Measurements from ENCODE around the gene CCDC187. TPM values are rescaled to one million over a fixed set of nuclear protein-coding genes. Genes with fewer than 3 reads are reported as not detected.
"Not testable (repeated sequence)": the region's sequence is repeated elsewhere in the genome, so short reads cannot be mapped to it uniquely, and the experiment has no call there.

Gene CCDC187
- total RNA-seq, 1 donor from 2014 or later = under 0.01 TPM

DNA sequence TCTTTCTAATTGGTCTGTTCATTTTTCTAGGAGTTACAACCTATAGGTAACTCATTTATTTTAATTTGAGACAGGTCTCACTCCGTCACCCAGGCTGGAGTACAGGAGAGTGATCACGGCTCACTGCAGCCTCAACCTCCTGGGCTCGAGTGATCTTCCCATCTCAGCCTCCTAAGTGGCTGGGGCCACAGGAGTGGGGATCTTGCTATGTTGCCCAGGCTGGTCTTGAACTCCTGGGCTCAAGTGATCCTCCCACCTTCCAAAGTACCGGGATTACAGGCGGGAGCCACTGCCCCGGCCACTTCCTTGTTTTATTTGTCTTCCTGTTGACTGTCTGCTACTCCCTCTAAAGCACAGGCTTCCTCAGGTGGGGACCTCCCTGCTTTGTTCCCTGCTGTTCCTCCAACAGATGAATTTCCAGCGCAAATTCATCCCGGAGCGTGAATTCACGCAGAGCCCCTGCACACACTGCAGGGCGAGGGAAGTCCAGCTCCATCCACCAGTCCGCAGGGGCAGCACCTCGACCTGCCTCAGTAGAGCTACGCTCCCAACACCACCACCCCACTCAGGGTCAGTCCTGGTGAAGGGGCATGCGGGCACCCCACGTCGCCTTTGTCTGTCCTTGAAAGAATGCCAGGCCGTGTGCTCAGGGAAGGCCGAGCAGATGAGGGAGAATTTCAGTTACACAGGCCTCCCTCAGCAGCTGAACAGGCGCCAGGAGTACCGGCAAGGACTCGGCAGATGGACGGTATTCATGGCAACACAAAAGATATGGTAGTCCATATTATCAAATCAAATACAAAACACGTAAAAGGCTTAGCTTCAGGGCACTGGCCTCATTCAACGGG, 64.5 kb downstream of the CCDC187 start:
- DNase-seq = no peak

DNA sequence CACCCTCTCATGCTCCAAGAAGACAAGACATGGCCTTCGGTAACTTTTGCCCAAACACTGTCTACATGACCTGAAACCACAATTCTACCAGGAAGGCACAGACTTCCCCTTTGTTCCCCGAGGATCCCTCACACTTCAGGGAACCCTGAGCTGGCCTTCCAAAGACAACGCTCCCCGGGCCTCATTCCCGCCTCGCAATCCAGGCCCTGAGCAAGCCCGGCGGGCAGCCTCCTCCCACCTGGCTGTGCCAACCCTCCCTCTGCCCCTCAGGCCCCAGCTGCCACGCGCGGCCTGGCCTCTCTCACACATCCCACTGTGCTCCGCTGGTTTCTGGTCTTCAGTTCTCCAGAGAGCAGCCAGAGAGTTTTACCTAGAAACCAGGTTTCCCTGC, 65.6 kb downstream of the CCDC187 start:
- DNase-seq = no peak

DNA sequence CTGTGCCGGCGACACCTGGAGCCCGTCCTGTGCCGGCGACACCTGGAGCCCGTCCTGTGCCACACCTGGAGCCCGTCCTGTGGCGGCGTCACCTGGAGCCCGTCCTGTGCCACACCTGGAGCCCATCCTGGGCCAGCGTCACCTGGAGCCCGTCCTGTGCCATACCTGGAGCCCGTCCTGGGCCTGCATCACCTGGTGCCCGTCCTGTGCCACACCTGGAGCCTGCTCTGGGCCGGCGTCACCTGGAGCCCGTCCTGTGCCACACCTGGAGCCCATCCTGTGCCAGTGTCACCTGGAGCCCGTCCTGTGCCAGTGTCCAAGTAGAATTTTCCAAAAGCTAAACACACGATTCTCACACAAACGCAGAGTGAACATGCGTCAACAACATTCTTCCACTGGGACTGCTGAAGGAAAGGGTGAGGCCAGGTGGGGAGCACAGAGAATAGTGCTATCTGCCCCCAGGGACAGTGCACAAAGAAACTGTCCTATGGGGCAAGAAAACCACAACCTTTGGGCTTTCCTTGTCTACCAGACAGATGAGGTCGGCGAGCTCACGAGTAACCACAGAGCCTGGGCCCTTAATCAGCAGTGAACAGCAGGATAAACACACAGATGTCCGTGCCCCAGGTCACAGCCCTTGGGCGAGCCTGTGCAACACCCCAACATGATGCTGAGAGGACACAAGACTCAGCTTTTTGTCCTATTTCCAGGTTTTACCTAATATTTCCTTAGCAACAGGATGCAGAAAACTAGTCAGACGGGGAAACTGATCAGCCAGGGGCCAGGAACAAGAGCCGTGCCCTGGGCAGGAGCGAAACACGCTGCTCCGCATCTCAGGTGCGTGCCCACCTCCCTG, 66.2 kb downstream of the CCDC187 start:
- DNase-seq = no peak

DNA sequence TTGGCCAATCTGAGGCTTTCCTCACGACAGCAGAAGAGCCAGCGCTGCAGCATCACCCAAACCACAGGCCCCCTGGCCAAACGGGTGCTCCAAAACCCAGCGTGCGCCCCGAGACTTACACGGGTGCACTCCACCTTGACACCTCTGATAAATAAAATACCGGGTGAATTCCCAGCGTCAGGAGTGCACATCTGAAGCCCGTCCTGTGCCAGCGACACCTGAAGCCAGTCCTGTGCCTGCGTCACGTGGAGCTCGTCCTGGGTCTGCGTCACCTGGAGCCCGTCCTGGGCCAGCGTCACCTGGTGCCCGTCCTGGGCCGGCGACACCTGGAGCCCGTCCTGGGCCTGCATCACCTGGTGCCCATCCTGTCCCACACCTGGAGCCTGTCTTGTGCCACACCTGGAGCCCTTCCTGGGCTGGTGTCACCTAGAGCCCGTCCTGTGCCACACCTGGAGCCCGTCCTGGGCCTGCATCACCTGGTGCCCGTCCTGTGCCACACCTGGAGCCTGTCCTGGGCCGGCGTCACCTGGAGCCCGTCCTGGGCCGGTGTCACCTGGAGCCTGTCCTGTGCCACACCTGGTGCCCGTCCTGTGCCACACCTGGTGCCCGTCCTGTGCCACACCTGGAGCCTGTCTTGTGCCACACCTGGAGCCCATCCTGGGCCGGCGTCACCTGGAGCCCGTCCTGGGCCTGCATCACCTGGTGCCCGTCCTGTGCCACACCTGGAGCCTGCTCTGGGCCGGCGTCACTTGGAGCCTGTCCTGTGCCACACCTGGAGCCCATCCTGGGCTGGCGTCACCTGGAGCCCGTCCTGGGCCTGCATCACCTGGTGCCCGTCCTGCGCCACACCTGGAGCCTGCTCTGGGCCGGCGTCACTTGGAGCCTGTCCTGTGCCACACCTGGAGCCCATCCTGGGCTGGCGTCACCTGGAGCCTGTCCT, 67.2 kb downstream of the CCDC187 start:
- DNase-seq = not testable (repeated sequence)

DNA sequence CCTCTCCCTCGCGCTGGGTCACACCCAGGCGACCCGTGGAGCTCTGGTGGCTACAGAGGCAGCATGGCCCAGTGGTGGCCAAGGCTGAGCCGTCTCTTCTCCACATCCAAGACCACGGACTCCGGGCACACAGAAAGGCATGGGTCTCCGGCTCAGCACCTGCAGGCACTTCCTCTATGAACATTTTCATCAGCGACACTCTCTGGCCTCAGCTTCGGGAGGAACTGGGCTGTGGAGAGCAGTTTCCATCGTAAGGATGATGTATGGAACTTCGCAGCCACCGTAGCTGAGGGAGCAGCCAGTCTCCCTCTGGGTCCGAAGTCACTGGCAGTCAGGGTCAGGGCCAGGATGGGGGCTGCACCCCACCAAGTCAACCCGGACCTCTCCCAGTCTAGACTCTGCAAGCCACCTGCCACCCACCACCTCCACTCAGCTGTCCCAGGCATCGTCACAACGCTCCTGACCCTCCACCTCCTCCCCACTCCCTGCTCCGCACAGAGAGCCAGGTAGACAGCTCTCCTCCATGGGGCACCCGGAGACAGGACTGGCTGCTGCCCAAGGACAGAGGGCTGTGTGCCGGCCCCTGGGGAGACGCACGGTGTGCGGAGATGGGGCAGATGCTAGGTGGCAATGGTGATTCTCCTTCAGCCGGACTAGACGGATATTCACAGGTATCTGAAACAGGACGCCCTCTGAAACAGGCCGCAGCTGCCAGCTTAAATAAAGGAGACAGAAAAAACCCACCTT, 68.0 kb downstream of the CCDC187 start:
- DNase-seq = no peak

DNA sequence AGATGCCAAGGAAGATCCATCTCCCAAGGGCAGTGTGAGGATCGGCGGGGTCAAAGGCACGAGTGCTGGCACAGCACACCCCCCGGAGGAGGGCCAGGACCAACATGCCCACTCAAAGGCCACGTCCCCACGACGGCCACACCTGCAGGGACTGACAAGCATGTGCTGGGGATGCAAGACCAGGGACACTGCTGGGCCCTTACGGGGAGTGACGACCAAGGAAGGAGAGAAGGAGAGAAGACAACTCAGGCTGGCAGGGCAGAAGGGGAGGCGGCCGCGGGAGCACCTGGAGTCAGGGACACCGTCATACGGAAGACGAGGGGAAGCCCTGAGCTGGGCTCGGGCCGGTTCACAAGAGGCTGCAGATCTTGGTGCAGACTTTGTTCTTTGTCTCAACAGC, 68.7 kb downstream of the CCDC187 start:
- no peak for DNase-seq

DNA sequence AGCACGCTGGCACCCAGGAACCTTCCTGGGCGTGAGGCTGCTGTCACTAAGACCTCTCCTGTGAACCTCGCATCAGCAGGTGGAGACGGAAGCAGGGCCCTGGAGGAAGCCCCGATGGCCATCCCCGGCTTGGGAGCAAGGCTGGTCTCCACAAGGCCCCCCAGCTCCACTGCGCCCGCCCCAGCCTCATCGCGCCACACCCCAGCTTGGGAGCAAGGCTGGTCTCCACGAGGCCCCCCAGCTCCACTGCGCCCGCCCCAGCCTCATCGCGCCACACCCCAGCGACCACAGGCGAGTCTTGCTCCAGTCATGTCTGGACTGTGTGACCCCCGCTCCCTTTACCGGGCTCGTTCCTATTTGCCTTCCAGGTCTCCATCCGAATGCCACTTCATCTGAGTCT, 69.3 kb downstream of the CCDC187 start:
- no peak for DNase-seq

DNA sequence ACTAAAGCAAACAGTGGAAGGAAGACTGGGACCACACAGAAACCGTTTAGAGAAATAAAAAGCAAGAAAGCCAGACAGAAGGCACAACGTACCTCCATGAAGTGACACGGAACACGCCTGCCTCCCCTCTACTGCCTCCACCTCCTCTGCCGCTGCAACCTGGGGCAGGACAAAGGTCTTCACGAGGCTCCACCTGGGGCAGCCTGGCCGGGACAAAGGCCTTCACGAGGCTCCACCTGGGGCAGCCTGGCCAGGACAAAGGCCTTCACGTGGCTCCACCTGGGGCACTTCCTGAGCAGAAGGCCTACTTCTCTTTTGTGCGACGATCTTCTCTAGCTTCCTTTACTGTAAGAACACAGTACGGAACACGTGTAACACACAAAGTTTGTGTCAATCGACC, 70.0 kb downstream of the CCDC187 start:
- no peak for DNase-seq

DNA sequence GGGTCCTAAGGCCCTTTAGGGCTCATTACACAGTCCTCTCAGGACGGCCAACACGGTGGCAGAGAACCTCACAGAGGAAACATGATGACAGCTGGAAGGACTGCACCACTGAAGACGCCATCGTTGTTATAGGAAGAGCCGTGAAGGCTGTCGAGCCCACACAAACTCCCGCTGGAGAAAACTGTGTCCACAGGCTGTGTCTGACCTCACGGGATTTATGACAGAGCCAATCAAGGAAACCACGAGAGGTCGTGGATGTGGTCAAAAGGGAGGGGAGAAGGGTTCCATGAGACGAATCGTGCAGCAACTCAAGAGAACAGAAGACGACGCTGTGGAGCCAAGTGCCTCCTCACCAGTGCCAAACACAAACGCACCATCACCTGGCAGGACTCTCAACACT, 70.5 kb downstream of the CCDC187 start:
- DNase-seq = no peak

DNA sequence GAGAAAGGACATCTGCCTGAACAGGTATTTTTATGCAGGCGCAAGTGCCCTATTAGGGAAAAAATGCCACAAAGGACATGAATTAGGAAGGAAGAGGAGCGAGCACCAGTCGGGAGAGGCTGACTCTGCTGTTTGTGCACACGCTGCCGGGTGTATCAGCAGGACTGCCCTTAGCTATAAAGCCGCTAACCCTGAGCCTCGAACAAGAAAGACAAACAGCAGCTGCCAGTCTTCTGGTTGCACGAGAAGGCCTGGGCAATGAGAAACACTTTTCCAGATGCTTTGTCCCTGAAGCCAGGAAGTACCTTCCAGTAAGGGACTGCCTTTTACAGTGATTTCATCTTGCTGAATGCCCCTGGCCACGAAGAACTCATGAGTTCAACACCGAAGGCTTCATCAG, 70.9 kb downstream of the CCDC187 start:
- DNase-seq = no peak

DNA sequence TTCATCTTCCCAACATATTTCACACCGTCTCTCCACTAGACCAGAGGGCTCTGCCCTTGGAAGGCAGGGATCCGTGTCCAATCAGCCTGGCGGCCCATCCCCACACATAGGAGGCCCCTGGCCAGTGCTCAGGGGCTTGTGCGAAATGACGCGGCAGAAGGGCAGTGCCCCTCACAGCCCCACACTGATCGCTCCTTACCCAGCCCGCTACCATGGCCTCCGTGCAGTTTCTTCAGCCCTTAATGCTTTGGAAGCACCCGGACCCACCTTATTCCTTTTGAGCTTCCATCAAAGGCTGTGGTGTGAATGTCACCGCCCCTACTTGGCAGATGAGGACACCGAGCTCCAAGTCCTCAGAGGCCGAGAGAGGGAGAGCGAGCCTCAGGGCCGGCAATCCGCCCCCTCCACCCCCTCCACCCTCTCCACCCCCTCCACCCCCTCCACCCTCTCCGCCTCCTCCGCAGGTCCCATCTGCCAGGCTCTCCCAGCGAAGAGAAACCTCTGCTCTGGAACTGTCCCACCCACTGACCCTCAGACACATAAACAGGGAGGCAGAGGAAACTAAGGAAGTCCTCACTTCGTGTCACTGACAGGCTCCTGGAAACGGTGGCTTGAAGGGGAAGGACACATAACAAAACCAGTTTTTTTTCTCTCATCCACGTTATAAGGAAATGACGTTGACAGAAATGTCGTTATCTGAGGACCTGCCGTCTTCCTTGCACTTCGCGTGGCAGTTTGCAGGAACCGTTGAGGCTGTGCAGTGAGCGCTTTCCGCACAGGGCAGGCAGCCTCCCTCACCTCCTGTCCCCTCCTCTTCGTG, 72.2 kb downstream of the CCDC187 start:
- no peak for DNase-seq

DNA sequence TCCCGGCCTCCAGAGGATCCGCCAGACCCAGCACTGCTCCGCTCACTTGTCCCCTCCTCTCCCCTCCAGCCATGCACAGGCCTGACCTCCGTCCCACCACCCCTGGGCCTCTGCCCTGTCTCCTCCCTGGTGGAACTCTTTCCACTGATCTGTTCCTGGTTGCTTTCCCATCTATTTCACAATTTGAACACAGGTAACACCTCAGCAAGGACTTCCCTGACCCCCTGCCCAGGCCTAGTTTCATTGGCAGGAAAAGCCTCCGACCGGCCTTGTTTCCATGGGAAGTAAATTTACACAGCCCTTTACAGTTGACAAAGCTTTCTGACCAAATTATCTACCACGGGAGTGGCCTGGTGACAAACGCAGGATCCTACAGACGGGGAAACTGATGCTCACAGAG, 73.1 kb downstream of the CCDC187 start:
- no peak for DNase-seq

DNA sequence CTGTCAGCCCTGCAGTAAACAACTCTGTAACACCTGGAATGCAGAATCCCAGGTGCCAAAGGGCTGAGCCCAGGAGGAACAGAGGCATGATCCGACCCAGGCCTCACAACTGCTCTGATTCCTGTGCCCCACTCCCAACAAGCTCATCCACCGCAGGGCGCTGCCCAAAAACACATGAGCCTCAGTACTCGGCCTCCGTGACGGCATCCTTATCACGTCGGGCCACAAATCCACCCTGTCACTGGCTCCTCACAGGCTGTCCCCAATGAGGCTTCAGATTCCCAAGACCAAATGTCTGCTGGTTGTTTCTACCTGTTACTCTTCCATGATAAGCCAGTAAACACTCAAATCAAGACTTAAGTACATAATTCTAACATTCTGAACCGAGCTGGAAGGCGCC, 73.5 kb downstream of the CCDC187 start:
- DNase-seq = no peak

DNA sequence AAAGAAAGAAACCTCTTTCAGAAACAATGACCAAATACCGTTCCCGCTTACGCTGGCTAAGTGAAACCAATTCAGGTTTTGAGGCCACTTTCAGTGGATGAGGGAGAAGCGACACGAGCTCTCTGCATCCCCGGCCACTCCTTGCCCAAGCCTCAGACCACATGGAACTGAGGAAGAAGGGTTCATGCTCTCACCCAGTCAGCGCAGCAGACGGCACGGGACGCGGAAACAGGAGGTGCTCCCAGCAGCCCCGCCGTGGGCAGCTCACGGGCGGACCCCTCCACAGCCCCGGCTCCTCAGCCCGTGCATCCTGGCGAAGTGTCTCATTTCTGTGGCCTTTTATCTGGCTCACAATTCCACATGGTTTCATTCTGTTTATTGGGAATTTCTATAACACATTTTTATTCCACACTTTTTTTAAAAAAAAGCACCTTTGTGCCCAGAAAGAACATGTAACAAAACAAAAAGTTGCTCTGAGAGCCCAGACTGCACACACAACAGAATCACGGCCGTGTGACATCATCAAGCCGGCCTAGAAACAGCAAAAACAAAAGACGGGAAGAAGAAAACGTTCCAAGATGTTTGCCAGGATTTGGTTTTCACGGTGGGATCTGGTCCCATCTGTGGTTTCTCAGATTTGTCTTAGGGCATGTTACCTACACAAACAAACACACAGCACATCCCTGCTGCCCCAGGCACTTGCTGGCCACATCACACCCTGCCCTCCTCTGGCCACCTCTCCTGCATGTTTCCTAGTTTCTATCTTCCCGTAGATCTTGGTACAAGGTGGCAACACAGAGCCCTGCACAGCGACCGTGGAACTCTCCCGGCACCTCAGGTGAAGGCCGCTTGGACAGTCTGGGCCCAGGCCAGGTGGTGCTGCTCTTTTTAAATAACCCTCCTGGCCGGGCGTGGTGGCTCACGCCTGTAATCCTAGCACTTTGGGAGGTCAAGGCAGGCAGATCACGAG, 74.5 kb downstream of the CCDC187 start:
- DNase-seq = no peak

DNA sequence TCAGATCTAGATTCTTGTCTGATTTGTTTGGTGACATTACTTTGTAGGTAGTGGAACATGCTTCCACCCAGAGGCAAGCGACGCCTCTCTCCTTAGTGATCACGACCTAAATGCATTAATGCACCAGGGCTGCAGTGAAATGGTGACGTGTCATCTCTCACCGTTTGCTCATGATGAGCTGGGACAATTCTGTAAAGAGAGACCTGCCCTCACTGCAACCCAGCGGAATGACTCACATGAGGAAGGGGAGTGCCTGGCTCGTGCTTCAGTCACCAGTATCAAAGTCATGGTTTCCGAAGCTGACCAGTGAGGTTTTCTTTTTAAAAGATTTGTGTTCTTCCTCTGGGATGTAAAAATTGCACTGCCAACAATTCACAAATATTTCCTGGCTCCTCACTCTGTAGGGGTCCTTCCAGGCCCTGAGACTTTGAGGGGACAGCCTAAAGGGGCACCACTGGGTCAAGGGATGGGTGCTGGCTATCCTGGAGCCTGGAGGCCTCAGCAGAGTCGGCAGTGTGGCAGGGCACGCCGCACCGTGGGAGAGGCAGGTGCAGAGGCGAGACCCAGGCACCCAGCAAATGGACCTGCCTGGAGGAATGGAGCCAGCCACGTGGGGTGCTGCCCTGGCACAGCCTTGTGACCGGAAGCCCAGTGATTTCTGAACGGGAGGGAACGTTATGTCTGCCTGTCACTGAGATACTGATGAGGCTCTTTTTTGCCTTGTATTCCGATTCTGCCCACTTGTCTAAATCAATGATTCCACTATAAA, 75.6 kb downstream of the CCDC187 start:
- no peak for DNase-seq

DNA sequence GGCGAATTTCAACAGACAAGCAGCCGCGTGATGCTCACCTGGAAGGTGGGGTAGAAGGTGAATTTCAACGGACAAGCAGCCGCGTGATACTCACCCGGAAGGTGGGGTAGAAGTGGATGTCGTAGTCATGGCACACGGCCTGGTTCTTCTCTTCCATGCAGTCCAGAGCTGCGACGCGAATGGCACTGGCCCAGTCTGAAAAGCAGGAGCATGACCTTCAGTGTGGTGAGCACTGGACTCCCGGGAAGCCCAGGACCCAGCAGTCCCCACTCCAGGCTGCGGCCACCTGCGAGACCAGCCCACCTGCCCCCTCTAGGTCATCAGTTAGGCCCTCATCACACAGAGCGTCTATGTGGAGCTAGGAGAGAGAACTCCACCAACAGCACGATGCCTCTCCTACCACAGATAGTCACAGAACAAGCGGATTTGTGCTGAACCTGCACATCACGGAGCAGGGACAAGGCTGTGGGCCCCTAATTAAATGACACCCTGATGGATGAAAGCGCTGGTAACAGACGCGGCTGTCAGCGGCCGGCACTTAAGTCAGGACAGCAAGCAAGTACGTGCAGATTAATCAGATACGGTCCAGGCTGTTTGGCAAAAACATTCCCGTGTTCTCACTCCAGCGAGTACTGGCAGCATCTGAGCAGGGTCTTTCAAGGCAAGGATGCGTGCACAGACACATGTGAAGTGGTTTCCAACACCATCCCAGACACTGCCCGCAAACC, 77.0 kb downstream of the CCDC187 start:
- DNase-seq = no peak

DNA sequence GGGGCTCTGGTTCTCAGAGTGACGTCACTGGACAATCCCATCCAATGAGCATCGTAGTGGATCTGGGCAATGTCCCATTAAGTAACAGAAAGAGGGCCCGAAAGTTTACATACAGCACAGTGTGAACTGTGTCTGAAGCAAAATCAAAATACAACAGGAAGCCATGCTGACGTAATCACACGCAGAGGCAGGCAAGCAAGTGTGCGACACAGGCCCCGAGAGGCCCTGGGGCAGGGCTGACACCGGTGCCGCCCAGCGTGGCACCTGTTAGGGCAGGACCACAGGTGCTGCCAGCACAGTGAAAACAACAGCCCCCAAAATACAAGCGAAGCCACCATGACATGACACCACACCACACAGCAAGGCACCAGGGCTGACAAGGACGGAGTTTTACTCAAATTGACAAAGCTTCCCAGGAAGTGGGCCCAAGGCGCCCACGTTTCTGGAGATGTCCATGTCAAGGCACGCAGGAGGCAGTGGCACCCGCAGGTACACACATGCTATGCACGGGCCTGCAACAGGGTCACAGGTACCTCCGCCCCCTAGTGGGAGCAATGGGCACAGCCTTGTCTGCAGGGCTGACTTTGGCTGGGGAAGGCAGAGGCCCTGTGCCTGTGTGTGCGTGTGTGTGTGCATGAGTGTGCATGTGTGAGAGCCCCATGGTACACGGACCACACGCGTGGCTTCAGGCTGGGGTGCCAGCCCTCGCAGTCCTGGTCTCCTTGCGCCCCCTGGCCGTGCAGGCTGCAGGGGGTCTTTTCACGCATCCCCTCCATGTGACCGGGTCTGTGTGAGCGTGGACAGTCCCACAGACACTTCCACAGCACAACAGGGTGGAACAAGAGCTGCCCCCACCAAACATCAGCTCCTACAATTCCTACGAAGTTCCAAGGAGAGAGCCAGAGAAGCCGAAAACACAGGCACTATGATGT, 77.9 kb downstream of the CCDC187 start:
- no peak for DNase-seq

Data from occipital lobe (tissue), 2 donors.